Measurements from ENCODE around the gene WRAP73.

The WRAP73 gene

GRCh38 chr1:3633344-3634058 lies 16.4 kb downstream of the WRAP73 start:
- TF ChIP-seq CTCF (IDR thresholded peaks at IDR 0.05; ENCODE audit: control extremely low read depth, extremely low read depth, low read depth, missing control alignments) = no peak
- POLR2A ChIA-PET = no interaction called here
- no peak for DNase-seq (ENCODE audit: extremely low spot score)
- CTCF ChIA-PET = interaction anchor here (7.4 kb wide), 1 partner anchor 13 kb away, joined by 55 read pairs; no protein-coding TSS in a partner anchor

- no peak for DNase-seq (ENCODE audit: extremely low spot score)
- TF ChIP-seq CTCF (IDR thresholded peaks at IDR 0.05; ENCODE audit: control extremely low read depth, extremely low read depth, low read depth, missing control alignments) = no peak
- CTCF ChIA-PET = interaction anchor here (0.8 to 7.4 kb wide), 2 partner anchors 13 to 16 kb away, joined by 4 to 55 read pairs; no protein-coding TSS in a partner anchor
- POLR2A ChIA-PET = no interaction called here
Measured at GRCh38 chr1:3632716-3633343, 17.1 kb downstream of the WRAP73 start.

- no peak for TF ChIP-seq CTCF (IDR thresholded peaks at IDR 0.05; ENCODE audit: control extremely low read depth, extremely low read depth, low read depth, missing control alignments)
- ChIA-PET POLR2A (no interaction called here), CTCF (interaction anchor here (0.8 to 7.4 kb wide), 2 partner anchors 12 to 16 kb away, joined by 4 to 55 read pairs; no protein-coding TSS in a partner anchor)
- DNase-seq (ENCODE audit: extremely low spot score) = no peak
Measured at GRCh38 chr1:3632298-3632697, 17.6 kb downstream of the WRAP73 start.

- no peak for DNase-seq (ENCODE audit: extremely low spot score)
- POLR2A ChIA-PET = no interaction called here
- TF ChIP-seq CTCF (IDR thresholded peaks at IDR 0.05; ENCODE audit: control extremely low read depth, extremely low read depth, low read depth, missing control alignments) = no peak
- CTCF ChIA-PET = interaction anchor here (0.8 to 7.4 kb wide), 2 partner anchors 12 to 17 kb away, joined by 4 to 55 read pairs; no protein-coding TSS in a partner anchor
Measured at GRCh38 chr1:3631320-3632260, 18.3 kb downstream of the WRAP73 start.

GRCh38 chr1:3630914-3631313 lies 19.0 kb downstream of the WRAP73 start:
- no peak for TF ChIP-seq CTCF (IDR thresholded peaks at IDR 0.05; ENCODE audit: control extremely low read depth, extremely low read depth, low read depth, missing control alignments)
- DNase-seq (ENCODE audit: extremely low spot score) = no peak
- ChIA-PET POLR2A (no interaction called here), CTCF (interaction anchor here (1.2 to 7.4 kb wide), 3 partner anchors 8 to 19 kb away, joined by 3 to 55 read pairs (median 3); partner anchors contain the start of gene WRAP73)

GRCh38 chr1:3630161-3630611 lies 19.7 kb downstream of the WRAP73 start:
- no peak for DNase-seq (ENCODE audit: extremely low spot score)
- POLR2A ChIA-PET = interaction anchor here (1.0 kb wide), 1 partner anchor 17 kb away, joined by 3 read pairs; no protein-coding TSS in a partner anchor
- CTCF ChIA-PET = interaction anchor here (1.1 to 7.4 kb wide), 4 partner anchors 9 to 19 kb away, joined by 3 to 55 read pairs (median 3); partner anchors contain the start of gene WRAP73
- no peak for TF ChIP-seq CTCF (IDR thresholded peaks at IDR 0.05; ENCODE audit: control extremely low read depth, extremely low read depth, low read depth, missing control alignments)

All from GM10248 (cell line).